ENCODE measurements around the gene TMC1. TPM values are rescaled to one million over a fixed set of nuclear protein-coding genes. Genes with fewer than 3 reads are reported as not detected.
A peak's percentile ranks its signal among the peaks of the same experiment; 100 is the strongest.

The TMC1 gene
- total RNA-seq, 4 donors from 2014 or later, result 0.30 to 2.3 (median 0.44) TPM; not detected in 1

DNA sequence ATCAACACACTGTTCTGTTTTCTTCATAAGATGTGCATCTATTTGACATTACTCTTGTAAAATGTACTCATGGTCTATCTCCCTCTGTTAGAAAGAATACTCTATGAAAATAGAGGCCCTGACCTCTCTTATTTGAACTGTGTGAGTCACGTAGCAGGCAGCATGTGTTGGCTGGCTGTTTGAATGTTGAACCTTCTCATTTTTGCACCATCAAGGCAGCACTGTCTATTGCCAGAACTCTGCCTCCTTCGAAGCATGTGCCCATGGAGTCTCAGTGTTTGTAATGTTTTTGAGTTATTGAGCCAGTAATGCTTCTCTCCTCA is 287.0 kb downstream of the TMC1 start:
- no peaks in the 10 kb centered on the region for H3K27me3 ChIP-seq
- TF ChIP-seq, protein P1, sequence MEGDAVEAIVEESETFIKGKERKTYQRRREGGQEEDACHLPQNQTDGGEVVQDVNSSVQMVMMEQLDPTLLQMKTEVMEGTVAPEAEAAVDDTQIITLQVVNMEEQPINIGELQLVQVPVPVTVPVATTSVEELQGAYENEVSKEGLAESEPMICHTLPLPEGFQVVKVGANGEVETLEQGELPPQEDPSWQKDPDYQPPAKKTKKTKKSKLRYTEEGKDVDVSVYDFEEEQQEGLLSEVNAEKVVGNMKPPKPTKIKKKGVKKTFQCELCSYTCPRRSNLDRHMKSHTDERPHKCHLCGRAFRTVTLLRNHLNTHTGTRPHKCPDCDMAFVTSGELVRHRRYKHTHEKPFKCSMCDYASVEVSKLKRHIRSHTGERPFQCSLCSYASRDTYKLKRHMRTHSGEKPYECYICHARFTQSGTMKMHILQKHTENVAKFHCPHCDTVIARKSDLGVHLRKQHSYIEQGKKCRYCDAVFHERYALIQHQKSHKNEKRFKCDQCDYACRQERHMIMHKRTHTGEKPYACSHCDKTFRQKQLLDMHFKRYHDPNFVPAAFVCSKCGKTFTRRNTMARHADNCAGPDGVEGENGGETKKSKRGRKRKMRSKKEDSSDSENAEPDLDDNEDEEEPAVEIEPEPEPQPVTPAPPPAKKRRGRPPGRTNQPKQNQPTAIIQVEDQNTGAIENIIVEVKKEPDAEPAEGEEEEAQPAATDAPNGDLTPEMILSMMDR (IDR thresholded peaks at IDR 0.05), result no peak
- TF ChIP-seq POLR2A (IDR thresholded peaks at IDR 0.05), result no peak
- H3K27ac ChIP-seq, result no peak overlapping the region
- DNase-seq (ENCODE audit: low spot score in 2 of 2), result no peak
- H3K9me3 ChIP-seq, result no peaks in the 10 kb centered on the region
- H3K4me1 ChIP-seq, result peaks cover 0 to 5% (median 0%) of the 10 kb centered on the region in 4 donors
- no peak overlapping the region for H3K4me3 ChIP-seq
- no peaks in the 10 kb centered on the region for H3K36me3 ChIP-seq
- 73 to 75% methylated on average over 2 of the region's 2 CpGs for WGBS, 2 donors

DNA sequence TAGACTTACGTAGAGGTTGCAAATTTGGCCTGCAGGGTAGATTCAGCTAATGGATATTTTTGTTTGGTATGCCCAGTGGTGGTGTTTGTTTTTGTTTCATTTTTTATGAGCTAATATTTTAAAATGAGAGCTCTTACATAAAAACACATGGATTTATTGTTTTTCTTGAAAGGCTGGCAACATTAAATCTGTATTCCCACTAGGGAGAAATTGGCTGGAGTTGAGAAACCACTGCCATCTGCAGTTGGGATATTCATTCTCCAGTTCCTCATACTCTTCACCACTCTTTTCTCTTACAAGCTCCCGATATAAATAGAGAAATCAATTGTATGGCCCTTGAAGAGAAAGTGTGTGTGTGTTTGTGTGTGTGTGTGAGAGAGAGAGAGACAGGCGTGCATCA is 288.2 kb downstream of the TMC1 start:
- H3K4me1 ChIP-seq, result peaks cover 0 to 5% (median 0%) of the 10 kb centered on the region in 4 donors
- no peaks in the 10 kb centered on the region for H3K36me3 ChIP-seq
- no peaks in the 10 kb centered on the region for H3K27me3 ChIP-seq
- TF ChIP-seq POLR2A (IDR thresholded peaks at IDR 0.05) (no peak), EP300 (IDR thresholded peaks at IDR 0.05) (no peak)
- TF ChIP-seq, protein P1 (IDR thresholded peaks at IDR 0.05), result no peak
- 60 to 71% methylated on average over 3 of the region's 3 CpGs for WGBS, 2 donors
- no peak overlapping the region for H3K27ac ChIP-seq
- H3K9me3 ChIP-seq, result no peaks in the 10 kb centered on the region
- no peak overlapping the region for H3K4me3 ChIP-seq
- no peak for DNase-seq (ENCODE audit: low spot score in 2 of 2)

DNA sequence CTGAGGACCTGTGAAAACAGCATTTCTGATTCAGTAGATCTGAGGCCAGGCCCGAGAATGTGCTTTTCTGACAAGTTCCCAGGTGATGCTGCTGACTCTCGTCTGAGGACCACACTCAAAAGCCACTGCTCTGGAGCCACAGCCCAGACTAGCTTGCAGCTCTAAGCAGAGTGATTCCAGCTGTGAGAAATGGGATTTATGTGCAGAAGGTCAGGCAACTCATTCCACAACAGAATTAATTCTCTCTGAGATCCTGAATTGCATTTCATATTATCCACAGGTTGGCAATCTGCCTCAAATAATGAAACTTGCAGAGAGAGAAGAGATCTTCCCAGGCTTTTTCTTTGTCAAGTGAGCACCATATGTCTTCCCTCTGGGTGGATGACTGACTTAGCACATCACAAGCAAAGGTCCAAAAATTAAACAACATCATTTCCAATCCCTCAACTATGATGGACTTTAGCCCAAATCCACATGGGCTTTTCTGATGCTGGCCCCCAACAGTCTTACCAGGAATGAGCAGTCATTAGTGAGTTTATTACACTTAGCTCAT is 291.2 kb downstream of the TMC1 start:
- H3K4me1 ChIP-seq, result peaks cover 0 to 5% (median 0%) of the 10 kb centered on the region in 4 donors

DNA sequence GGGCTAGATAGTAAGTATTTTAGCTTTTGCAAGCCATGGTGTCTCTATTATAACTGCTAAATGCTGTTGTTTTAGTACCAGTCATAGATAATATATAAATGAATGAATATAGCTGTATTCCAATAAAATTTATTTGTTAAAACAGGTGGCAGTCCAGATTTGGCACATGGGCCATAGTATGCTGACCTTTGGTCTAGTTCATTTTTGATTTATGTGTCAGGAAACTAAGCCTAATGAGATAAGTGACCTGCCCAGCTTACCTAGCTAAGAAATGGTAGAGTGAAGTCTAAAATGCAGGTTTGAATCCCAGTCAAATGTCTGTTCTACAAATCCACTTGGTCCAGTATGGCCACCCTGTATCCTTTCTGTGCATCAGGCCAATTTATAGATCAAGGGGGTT is 292.1 kb downstream of the TMC1 start:
- Histone ChIP-seq H3K9me3 (no peaks in the 10 kb centered on the region), H3K4me1 (peaks cover 0 to 3% (median 0%) of the 10 kb centered on the region in 4 donors), H3K36me3 (no peaks in the 10 kb centered on the region), H3K4me3 (no peak overlapping the region), H3K27me3 (no peaks in the 10 kb centered on the region), H3K27ac (peak overlapping the region in 1 of 4 donors; percentile 13)
- no peak for DNase-seq (ENCODE audit: low spot score in 2 of 2)
- TF ChIP-seq POLR2A (IDR thresholded peaks at IDR 0.05) (no peak), EP300 (IDR thresholded peaks at IDR 0.05) (no peak)
- TF ChIP-seq, protein P1 (IDR thresholded peaks at IDR 0.05), result no peak

More for the DNA sequence above, 291.2 kb downstream of the TMC1 start:
- Histone ChIP-seq H3K27ac (no peak overlapping the region), H3K36me3 (no peaks in the 10 kb centered on the region), H3K4me3 (no peak overlapping the region), H3K27me3 (no peaks in the 10 kb centered on the region), H3K9me3 (no peaks in the 10 kb centered on the region)
- DNase-seq (ENCODE audit: low spot score in 2 of 2), result no peak
- WGBS, 2 donors, result 58 to 64% methylated on average over 2 of the region's 2 CpGs
- TF ChIP-seq EP300 (IDR thresholded peaks at IDR 0.05), result no peak

DNA sequence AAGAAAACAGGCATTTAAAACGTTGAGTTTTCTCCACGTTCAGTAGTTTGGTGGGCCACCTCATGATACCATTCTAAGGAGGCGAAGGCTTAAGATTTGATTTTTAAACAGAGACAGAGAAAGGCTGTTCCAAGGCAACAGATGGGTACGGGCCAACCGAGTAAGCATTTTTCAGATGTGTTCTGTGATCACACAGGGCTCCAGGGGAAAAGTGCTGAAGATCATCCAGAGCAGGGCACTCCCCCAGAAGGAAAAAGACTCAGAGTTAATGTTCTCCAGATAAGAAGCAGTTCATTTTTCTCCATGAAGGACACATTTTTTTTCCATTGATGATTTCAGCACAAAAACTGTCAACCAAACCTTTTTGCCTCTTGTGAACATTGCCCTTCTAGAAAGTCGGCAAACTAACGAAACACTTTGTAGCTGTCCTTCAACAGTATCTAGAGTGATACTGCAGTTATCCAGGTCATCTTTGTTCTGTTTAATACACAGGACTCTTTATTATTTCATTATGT is 292.7 kb downstream of the TMC1 start:
- Histone ChIP-seq H3K9me3 (no peaks in the 10 kb centered on the region), H3K4me3 (no peak overlapping the region), H3K36me3 (no peaks in the 10 kb centered on the region), H3K27ac (peak overlapping the region in 2 of 4 donors; percentile 13 to 28), H3K27me3 (no peaks in the 10 kb centered on the region), H3K4me1 (no peaks in the 10 kb centered on the region)
- DNase-seq (ENCODE audit: low spot score in 2 of 2), result no peak
- WGBS, 2 donors, result 74% methylated on average over 7 of the region's 7 CpGs
- no peak for TF ChIP-seq POLR2A (IDR thresholded peaks at IDR 0.05)
- TF ChIP-seq, protein P1 (IDR thresholded peaks at IDR 0.05), result no peak

DNA sequence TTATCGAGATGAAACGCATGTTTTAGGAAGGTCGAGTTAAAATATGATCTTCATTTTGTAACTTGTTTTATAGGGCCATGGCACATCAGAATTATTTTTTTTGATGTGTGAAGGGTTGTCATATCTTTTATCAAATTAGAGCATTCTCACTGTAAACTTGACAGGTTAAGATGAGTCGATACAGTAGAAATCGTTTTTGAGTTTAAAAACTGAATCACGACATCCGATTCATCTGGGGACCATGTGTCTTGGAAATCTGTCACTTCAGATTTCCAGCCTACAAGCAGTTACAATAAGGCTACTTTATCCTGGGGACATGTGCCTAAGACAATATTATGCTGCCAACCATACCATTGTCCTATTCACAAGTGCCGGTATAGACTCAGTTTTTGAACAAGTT is 295.3 kb downstream of the TMC1 start:
- 89 to 90% methylated on average over 8 of the region's 8 CpGs for WGBS, 2 donors
- no peaks in the 10 kb centered on the region for H3K27me3 ChIP-seq
- TF ChIP-seq, protein P1 (IDR thresholded peaks at IDR 0.05), result no peak
- no peak for TF ChIP-seq EP300 (IDR thresholded peaks at IDR 0.05)
- no peak for TF ChIP-seq POLR2A (IDR thresholded peaks at IDR 0.05)

More for the DNA sequence above, 295.3 kb downstream of the TMC1 start:
- Histone ChIP-seq H3K27ac (no peak overlapping the region), H3K9me3 (no peaks in the 10 kb centered on the region), H3K4me1 (no peaks in the 10 kb centered on the region), H3K36me3 (no peaks in the 10 kb centered on the region), H3K4me3 (no peak overlapping the region)
- no peak for DNase-seq (ENCODE audit: low spot score in 2 of 2)

Measured in tibial nerve (tissue), 4 donors.